Measurements from ENCODE around the gene SP140.

Gene SP140

DNA sequence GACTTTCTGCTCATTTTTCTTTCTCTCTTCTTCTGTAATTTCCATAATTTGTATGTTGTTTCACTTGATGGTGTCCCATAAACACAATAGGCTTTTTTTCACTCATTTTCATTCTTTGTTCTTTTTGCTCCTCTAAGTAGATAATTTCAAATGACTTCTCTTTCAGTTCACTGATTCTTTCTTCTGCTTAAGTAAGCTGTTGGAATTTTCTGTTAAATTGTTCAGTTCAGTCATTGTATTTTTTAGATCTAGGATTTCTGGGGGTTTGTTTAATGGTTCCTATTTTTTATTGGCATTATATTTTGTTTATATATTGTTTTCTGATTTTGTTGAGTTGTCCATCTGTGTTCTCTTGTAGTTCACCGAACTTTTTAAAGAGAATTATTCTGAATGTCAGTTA lies 120.9 kb downstream of the SP140 start:
- no peaks in the 10 kb centered on the region for H3K27me3 Mint-ChIP-seq
- peaks cover 79% of the 10 kb centered on the region for H3K4me1 Mint-ChIP-seq
- H3K4me3 Mint-ChIP-seq = no peak overlapping the region
- no peak overlapping the region for H3K27ac Mint-ChIP-seq
- no peak for ATAC-seq
- no peak for DNase-seq
- H3K9me3 Mint-ChIP-seq = peaks cover 40 to 42% of the 10 kb centered on the region in 2 donors

DNA sequence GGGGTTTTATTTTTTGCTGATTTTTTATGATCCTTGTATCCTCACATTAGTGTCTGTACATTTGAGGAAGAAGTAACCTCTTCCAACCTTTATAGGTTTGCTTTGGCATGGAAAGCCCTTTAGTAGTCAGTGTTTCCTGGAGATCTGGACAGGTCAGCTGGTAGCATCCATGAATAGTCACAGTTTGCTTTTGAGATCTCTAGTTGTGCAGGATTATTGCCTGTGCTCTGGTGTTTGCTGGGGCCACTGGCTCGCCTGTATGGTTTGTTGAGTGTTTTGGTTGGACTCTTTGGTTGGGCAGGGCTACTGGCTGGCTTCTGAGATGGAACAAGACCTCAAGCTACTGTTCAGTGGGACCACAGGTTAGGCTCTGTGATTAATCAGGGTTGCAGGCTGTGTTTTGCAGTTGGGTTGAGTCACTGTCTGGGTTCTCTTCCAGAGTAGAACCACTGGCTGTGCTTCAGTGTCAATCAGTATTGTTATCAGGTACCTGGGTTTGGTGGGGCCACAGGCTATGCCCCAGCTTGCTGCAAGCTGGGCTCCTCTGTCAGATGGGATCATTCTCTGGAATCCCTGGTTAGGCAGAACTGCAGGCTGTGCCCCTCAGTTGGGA lies 121.5 kb downstream of the SP140 start:
- Mint-ChIP-seq H3K4me1 (peaks cover 81% of the 10 kb centered on the region), H3K27ac (peak overlapping the region in 1 of 2 donors; percentile 2), H3K4me3 (no peak overlapping the region), H3K27me3 (no peaks in the 10 kb centered on the region), H3K9me3 (peaks cover 42% of the 10 kb centered on the region in 2 donors)
- DNase-seq (no peak), ATAC-seq (peak; percentile 66)

DNA sequence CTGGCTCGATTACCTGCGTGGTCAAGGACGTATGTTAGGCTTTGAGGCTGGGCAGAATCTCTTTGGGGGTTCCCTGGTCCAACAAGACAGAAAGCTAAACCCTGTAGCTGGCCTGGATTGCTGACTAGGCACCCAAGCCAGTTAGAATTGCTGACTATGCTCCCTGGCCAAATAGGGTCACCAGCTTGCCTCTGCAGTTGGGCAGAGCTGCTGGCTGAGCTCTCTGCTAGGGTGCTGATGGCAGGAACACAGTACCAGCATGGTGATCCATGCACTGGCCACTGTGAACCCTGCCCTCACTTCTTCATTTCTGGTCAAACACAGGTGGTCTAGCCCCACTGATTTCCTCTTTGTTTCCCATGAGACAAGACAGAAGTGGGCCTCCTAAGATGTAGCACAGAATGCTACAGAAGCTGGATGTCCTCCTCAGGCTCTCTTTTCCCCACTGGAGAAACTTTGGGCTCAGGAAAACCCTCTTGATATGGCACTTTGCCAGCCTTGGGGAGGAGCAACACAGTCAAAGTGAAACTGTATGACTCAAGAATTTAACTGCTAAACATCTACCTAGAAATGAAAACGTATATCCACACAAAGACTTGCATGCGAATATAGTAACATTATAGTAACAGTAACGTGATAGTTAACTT lies 122.2 kb downstream of the SP140 start:
- Mint-ChIP-seq H3K4me3 (peak overlapping the region; percentile 43 to 81), H3K4me1 (peaks cover 79% of the 10 kb centered on the region), H3K27me3 (no peaks in the 10 kb centered on the region), H3K27ac (peak overlapping the region; percentile 83 to 93), H3K9me3 (peaks cover 38 to 46% of the 10 kb centered on the region in 2 donors)
- peak; percentile 75 for ATAC-seq
- DNase-seq = peak; percentile 37 to 52

DNA sequence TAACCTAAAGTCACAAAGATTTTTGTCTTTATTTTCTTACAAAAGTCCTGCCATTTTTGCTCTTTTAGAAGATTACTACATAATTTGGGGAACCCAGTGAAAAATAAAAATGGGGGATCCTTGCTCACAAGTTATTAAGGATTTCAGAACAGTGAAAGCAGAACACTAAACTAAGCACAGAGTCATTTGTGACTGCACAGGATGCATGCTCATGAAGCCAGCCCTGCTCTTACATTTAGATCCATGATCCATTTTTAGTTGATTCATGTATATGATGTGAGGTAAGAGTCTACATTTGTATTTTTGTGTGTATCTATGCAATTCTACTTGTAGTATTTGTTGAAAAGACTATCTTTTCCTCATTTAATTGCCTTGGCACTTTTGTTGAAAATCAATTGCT lies 123.3 kb downstream of the SP140 start:
- peak; percentile 76 for ATAC-seq

DNA sequence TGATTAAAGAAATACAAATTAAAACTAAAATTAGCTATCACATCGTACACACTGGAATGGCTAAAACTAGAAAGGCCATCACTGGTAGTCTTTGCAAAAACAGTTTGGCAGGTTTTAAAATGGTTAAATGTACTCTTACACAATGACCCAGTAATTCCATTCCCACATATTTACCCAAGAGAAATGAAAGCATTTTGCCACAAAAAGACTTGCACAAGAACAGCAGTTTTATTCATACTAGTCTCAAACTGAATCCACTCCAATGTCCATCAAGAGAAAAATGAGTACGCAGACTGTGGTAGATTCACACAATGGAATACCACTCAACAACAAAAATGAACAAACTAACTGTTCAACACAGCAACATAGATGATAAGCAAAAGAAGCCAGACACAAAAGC lies 130.5 kb downstream of the SP140 start:
- no peaks in the 10 kb centered on the region for H3K27me3 Mint-ChIP-seq
- H3K4me1 Mint-ChIP-seq = peaks cover 24% of the 10 kb centered on the region
- H3K27ac Mint-ChIP-seq = no peak overlapping the region
- H3K9me3 Mint-ChIP-seq = peaks cover under 1 to 7% of the 10 kb centered on the region in 2 donors
- DNase-seq = no peak
- ATAC-seq = no peak
- H3K4me3 Mint-ChIP-seq = no peak overlapping the region

More for the DNA sequence above, 123.3 kb downstream of the SP140 start:
- no peak for DNase-seq
- H3K9me3 Mint-ChIP-seq = peaks cover 30 to 39% of the 10 kb centered on the region in 2 donors
- H3K27ac Mint-ChIP-seq = peak overlapping the region; percentile 12 to 85
- peaks cover 72% of the 10 kb centered on the region for H3K4me1 Mint-ChIP-seq
- H3K4me3 Mint-ChIP-seq = peak overlapping the region; percentile 51 to 81
- no peaks in the 10 kb centered on the region for H3K27me3 Mint-ChIP-seq

DNA sequence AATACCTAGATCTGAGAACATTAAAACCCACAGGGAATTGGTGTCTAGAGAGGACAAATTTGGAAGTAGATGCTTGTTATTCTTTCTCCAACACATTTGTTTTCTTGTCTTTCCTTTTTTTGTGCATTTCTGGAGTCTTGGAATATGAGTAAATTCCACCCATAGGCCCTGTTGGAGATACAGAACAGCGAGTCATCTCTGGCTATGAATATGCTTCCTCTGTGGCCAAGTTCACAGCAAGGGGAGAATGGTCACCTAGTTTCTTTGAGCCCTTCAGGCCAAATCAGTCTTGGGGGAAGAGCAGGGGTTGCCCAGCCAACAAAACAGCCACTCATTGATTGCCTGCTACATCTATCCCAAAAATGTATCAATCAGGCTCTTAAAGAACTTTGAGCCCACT lies 132.8 kb downstream of the SP140 start:
- Mint-ChIP-seq H3K27me3 (no peaks in the 10 kb centered on the region), H3K27ac (no peak overlapping the region), H3K9me3 (peaks cover 0 to 11% of the 10 kb centered on the region in 2 donors), H3K4me3 (no peak overlapping the region), H3K4me1 (peaks cover 39% of the 10 kb centered on the region)
- ATAC-seq (no peak), DNase-seq (no peak)

DNA sequence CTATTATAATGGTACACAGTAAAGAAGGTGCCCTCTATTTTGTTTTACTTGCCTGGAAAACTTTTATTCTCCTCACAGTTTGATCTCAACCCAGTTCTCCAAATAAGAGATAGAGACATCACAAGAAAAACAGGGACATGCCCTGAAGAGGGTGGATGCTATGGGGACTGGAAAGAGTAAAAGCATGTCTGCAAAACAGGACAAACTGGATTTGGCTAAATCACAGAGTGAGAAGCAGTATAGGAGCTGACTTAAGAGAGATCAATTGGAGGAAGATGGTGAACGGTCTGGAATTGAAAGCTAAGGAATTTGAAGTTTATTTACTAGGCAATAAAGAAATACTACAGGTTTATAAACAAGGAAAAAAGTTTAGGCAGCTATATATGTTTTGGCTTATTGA lies 134.5 kb downstream of the SP140 start:
- no peak for DNase-seq
- no peak for ATAC-seq
- Mint-ChIP-seq H3K4me3 (no peak overlapping the region), H3K9me3 (peaks cover 7 to 11% of the 10 kb centered on the region in 2 donors), H3K27ac (no peak overlapping the region), H3K27me3 (no peaks in the 10 kb centered on the region), H3K4me1 (peaks cover 32% of the 10 kb centered on the region)

DNA sequence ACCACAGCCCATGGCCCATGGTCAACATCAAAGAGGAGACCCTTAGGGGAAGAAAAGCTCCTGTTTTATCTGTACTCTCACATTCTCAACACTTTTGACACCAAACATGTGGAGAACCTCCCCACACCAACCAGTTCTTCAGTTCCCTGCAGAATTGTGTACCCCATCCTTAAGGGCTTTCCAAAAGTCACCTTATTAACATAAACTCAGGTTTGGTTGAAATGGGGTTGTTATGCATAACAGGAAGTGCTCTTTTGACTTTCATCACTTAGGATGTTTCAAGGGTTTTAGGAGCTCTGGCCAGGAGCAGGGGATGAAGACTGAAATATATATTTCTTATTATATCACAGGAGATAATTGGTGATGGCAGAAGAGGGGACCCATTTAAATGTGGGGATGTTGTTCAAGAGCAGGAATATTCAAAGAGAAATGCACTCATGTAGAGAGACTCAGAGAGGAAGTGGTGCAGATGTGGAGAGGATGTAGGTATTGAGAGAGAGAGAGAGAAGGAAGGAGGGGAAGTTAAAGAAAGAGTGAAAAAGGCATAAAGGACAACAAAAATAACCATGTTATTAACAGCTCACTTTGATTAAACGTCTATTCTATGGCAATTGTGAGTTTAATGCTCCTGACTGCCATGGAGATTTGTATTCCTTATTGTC lies 136.6 kb downstream of the SP140 start:
- Mint-ChIP-seq H3K27ac (peak overlapping the region; percentile 0 to 71), H3K4me1 (peaks cover 32% of the 10 kb centered on the region), H3K9me3 (peaks cover 7 to 11% of the 10 kb centered on the region in 2 donors), H3K4me3 (no peak overlapping the region), H3K27me3 (no peaks in the 10 kb centered on the region)
- peak; percentile 65 for ATAC-seq
- no peak for DNase-seq

Measured in stimulated activated naive CD8-positive, alpha-beta T cell treated with anti-CD3 and anti-CD28 coated beads, Interleukin-15, amount 100 ng/mL, for 72 hours (primary cell).